Tibial nerve (tissue), 4 donors: ENCODE data around the gene PELI2. TPM values are rescaled to one million over a fixed set of nuclear protein-coding genes. Genes with fewer than 3 reads are reported as not detected.

Experiments used
- DNase-seq, 2 donors: peaks; one replicate each; pipeline ENCODE4 v3.0.0-alpha.2; 2019; ENCODE audit warnings: low spot score in 2 of 2
- H3K27ac ChIP-seq, 4 donors: fragments of 200-600 bp; sonication (generic) in 3 of 4; one replicate each; pipeline ENCODE4 v1.5.1; 2017 to 2019; ENCODE audit warnings: mild to moderate bottlenecking in 1 of 4
- H3K27me3 ChIP-seq, 2 donors: fragments of 200-600 bp; sonication (generic) in 1 of 2; one replicate each; pipeline versions ENCODE4 v1.5.1 to v1.6.0; 2017 to 2019
- H3K36me3 ChIP-seq, 3 donors: fragments of 200-600 bp; sonication (generic); one replicate each; pipeline ENCODE4 v1.5.1; 2018 to 2019
- H3K4me1 ChIP-seq, 4 donors: fragments of 200-600 bp; sonication (generic) in 3 of 4; one replicate each; pipeline ENCODE4 v1.5.1; 2017 to 2019
- H3K4me3 ChIP-seq, 4 donors: fragments of 200-600 bp; sonication (generic) in 3 of 4; one replicate each; pipeline ENCODE4 v1.5.1; 2017 to 2019; ENCODE audit warnings: mild to moderate bottlenecking in 1 of 4, moderate library complexity in 1 of 4
- H3K9me3 ChIP-seq, 4 donors: fragments of 200-600 bp; sonication (generic) in 3 of 4; one replicate each; pipeline ENCODE4 v1.5.1; 2017 to 2019
- EP300 ChIP-seq, 2 donors: sonication (generic); formaldehyde crosslinking; IDR thresholded peaks; one replicate each; pipeline ENCODE4 v1.6.1; 2017; ENCODE audit warnings: antibody characterized with exemption in 2 of 2, mild to moderate bottlenecking in 1 of 2
- POLR2A ChIP-seq, 2 donors: fragments of 450-650 bp; IDR thresholded peaks; one replicate each; pipeline ENCODE4 v1.6.1; 2017; ENCODE audit warnings: antibody characterized with exemption in 2 of 2, mild to moderate bottlenecking in 2 of 2, moderate library complexity in 2 of 2
- WGBS, 2 donors: methylation state at CpG; one replicate each; pipeline ENCODE4 v1.1.5; 2018; 5-methylcytosine and 5-hydroxymethylcytosine counted together
- total RNA-seq, 4 donors: library from RNA; depleted of rRNA; stranded (reverse); fragments of >200 nt; gene quantifications; one replicate each; pipeline ENCODE4 v1.1.0, GENCODE V29; 2016
- TF ChIP-seq, protein P1 (sequence below), 5 experiments: fragments of 200-600 bp in 3 of 5; fragments of 450-650 bp in 2 of 5; sonication (generic) in 3 of 5; IDR thresholded peaks; one replicate each; pipeline ENCODE4 v1.5.1; 2016 to 2019; ENCODE audit warnings: antibody characterized with exemption in 5 of 5, mild to moderate bottlenecking in 3 of 5, moderate library complexity in 2 of 5

PELI2 gene
- total RNA-seq, 4 donors from 2014 or later: 20.1 to 42.3 (median 35.1) TPM

GRCh38 chr14:56324856-56325699, 206.9 kb downstream of the PELI2 start:
- H3K27me3 ChIP-seq: no peaks in the 10 kb centered on the region
- H3K27ac ChIP-seq: no peak overlapping the region
- H3K36me3 ChIP-seq: peaks cover 0 to 5% (median 0%) of the 10 kb centered on the region in 3 donors
- H3K9me3 ChIP-seq: no peaks in the 10 kb centered on the region
- 60 to 63% methylated on average over 5 of the region's 5 CpGs for WGBS, 2 donors
- TF ChIP-seq EP300 (IDR thresholded peaks at IDR 0.05): no peak
- TF ChIP-seq, protein P1, sequence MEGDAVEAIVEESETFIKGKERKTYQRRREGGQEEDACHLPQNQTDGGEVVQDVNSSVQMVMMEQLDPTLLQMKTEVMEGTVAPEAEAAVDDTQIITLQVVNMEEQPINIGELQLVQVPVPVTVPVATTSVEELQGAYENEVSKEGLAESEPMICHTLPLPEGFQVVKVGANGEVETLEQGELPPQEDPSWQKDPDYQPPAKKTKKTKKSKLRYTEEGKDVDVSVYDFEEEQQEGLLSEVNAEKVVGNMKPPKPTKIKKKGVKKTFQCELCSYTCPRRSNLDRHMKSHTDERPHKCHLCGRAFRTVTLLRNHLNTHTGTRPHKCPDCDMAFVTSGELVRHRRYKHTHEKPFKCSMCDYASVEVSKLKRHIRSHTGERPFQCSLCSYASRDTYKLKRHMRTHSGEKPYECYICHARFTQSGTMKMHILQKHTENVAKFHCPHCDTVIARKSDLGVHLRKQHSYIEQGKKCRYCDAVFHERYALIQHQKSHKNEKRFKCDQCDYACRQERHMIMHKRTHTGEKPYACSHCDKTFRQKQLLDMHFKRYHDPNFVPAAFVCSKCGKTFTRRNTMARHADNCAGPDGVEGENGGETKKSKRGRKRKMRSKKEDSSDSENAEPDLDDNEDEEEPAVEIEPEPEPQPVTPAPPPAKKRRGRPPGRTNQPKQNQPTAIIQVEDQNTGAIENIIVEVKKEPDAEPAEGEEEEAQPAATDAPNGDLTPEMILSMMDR (IDR thresholded peaks at IDR 0.05): no peak
- TF ChIP-seq POLR2A (IDR thresholded peaks at IDR 0.05): no peak
- DNase-seq: no peak
- H3K4me3 ChIP-seq: no peak overlapping the region
- no peaks in the 10 kb centered on the region for H3K4me1 ChIP-seq

DNA sequence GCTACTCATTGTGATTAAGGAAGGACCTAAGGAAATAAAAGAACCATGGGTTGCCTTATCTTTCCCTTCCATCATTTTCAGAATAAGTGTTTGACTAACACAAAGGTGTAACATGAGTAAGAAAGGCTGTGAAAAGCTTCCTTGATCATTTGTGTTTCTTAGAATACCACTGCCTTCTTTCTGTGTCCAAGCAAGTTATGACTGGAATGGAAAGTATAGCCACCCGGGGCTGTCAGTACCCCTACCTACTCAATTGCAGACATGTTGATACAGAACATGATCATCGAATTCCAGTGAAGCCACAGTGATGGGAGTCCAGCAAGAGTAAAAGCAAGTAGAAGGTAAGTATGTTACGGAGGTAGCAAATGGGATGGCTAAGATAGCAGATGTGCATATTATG, 209.8 kb downstream of the PELI2 start:
- Histone ChIP-seq H3K27ac (no peak overlapping the region), H3K9me3 (no peaks in the 10 kb centered on the region), H3K4me3 (no peak overlapping the region), H3K36me3 (peaks cover 0 to 5% (median 0%) of the 10 kb centered on the region in 3 donors), H3K4me1 (no peaks in the 10 kb centered on the region), H3K27me3 (no peaks in the 10 kb centered on the region)
- TF ChIP-seq, protein P1 (IDR thresholded peaks at IDR 0.05): no peak
- no peak for TF ChIP-seq EP300 (IDR thresholded peaks at IDR 0.05)
- TF ChIP-seq POLR2A (IDR thresholded peaks at IDR 0.05): no peak
- WGBS, 2 donors: 85 to 90% methylated on average over 3 of the region's 3 CpGs
- DNase-seq: no peak

- Histone ChIP-seq H3K4me3 (no peak overlapping the region), H3K4me1 (peaks cover 0 to 10% (median 0%) of the 10 kb centered on the region in 4 donors), H3K9me3 (no peaks in the 10 kb centered on the region), H3K27me3 (no peaks in the 10 kb centered on the region), H3K27ac (peak overlapping the region in 1 of 4 donors; percentile 12), H3K36me3 (peaks cover 0 to 2% (median 0%) of the 10 kb centered on the region in 3 donors)
- 60% methylated on average over 7 of the region's 7 CpGs for WGBS, 2 donors
- no peak for DNase-seq
- no peak for TF ChIP-seq EP300 (IDR thresholded peaks at IDR 0.05)
Observed at GRCh38 chr14:56331592-56332216, 213.5 kb downstream of the PELI2 start.

DNA sequence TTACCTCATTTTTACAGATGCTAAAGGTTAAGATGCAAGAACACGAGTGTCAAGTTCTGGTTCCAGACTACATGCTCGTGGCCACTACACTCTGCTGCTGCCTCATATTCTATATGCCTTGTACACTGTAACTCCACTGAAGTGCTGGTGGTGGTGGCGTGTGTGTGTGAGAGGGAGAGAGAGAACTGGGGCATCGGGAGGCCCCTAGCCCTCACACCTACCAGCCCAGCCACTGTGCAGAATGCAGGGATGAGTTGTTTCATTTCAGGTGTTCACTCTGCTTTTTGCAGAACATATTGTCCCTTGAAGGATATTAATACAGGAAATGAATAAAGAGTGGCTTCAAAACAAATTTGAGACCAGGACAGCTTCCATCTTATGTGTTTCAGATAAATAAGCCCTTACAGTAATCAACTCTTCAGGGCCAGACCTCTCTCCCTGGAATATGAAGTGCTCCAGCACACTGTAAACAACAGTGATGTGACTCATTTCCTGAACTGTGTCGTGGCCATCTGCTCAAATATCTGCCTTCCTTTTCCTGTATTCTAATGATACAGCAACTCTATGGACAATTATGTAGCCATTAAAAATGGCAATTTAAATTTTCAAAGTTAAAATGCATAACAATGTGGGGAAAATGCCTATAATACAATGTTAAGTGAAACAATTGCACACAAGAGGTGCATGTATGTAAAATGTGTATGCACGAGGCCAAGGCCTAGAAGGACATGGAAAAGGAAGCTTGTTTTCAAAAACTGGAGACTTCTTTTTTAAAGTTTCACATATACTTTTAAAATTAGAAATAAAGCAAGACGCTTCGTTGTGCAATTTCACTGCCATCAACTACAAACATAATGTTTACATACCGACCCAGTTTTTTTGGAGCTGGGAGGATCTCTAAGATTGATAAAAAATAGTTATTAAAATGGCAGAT, 215.4 kb downstream of the PELI2 start:
- DNase-seq: no peak
- Histone ChIP-seq H3K4me3 (no peak overlapping the region), H3K36me3 (no peaks in the 10 kb centered on the region), H3K4me1 (peaks cover 0 to 10% (median 0%) of the 10 kb centered on the region in 4 donors), H3K27ac (peak overlapping the region in 2 of 4 donors; percentile 7 to 51), H3K27me3 (no peaks in the 10 kb centered on the region), H3K9me3 (no peaks in the 10 kb centered on the region)
- 75 to 76% methylated on average over 9 of the region's 9 CpGs for WGBS, 2 donors
- peak in 1 of 2 donors; percentile 46 for TF ChIP-seq EP300 (IDR thresholded peaks at IDR 0.05)
- TF ChIP-seq, protein P1 (IDR thresholded peaks at IDR 0.05): no peak

GRCh38 chr14:56334458-56334857, 216.2 kb downstream of the PELI2 start:
- Histone ChIP-seq H3K9me3 (no peaks in the 10 kb centered on the region), H3K27ac (no peak overlapping the region)
- TF ChIP-seq, protein P1 (IDR thresholded peaks at IDR 0.05): no peak

More at GRCh38 chr14:56334458-56334857, 216.2 kb downstream of the PELI2 start:
- Histone ChIP-seq H3K27me3 (no peaks in the 10 kb centered on the region), H3K4me1 (peaks cover 0 to 16% (median 1%) of the 10 kb centered on the region in 4 donors), H3K4me3 (no peak overlapping the region), H3K36me3 (no peaks in the 10 kb centered on the region)
- no peak for DNase-seq
- 63 to 78% methylated on average over 1 of the region's 1 CpG for WGBS, 2 donors
